ENCODE measurements around the gene GABRD. TPM values are rescaled to one million over a fixed set of nuclear protein-coding genes. Genes with fewer than 3 reads are reported as not detected.

The GABRD gene
- total RNA-seq, 2 donors from 2014 or later = not detected

DNA sequence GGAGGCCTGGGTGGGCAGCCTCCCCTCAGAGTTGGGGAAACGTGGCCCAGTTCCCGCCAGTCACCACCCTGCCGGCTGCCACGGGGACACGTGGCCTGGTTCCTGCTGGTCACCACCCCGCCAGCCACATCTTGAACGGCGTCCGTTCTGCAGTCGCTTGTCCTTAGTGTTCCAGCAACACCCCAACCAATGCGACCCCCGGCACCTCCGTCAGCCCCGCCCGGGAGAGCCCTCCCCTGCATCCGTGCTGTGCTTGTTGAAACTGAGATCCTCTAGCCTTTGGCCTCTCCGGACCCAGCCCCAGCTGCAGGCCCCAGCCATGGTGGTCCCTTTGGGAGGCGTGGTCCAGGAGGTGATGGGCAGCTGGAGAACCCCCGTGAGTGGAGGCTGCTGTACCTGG, 49.8 kb downstream of the GABRD start:
- H3K9me3 Mint-ChIP-seq = no peaks in the 10 kb centered on the region
- H3K4me3 Mint-ChIP-seq = no peak overlapping the region
- no peak for ATAC-seq
- no peak for DNase-seq (ENCODE audit: low spot score)
- no peaks in the 10 kb centered on the region for H3K27me3 Mint-ChIP-seq
- no peak overlapping the region for H3K27ac Mint-ChIP-seq
- peaks cover 0 to 11% of the 10 kb centered on the region in 2 donors for H3K4me1 Mint-ChIP-seq (ENCODE audit: low read depth in 2 of 2)
- peaks cover 10% of the 10 kb centered on the region for H3K36me3 Mint-ChIP-seq

- peaks cover 0 to 13% of the 10 kb centered on the region in 2 donors for H3K4me1 Mint-ChIP-seq (ENCODE audit: low read depth in 2 of 2)
- H3K27me3 Mint-ChIP-seq = no peaks in the 10 kb centered on the region
- no peaks in the 10 kb centered on the region for H3K36me3 Mint-ChIP-seq
- H3K4me3 Mint-ChIP-seq = no peak overlapping the region
- ATAC-seq (no peak), DNase-seq (ENCODE audit: low spot score) (no peak)
- H3K27ac Mint-ChIP-seq = no peak overlapping the region
- H3K9me3 Mint-ChIP-seq = no peaks in the 10 kb centered on the region
Measured at GRCh38 chr1:2070016-2070415, 50.9 kb downstream of the GABRD start.

- H3K36me3 Mint-ChIP-seq = no peaks in the 10 kb centered on the region
- no peak for ATAC-seq
- no peak overlapping the region for H3K4me3 Mint-ChIP-seq
- H3K4me1 Mint-ChIP-seq (ENCODE audit: low read depth in 2 of 2) = peaks cover 0 to 15% of the 10 kb centered on the region in 2 donors
- no peaks in the 10 kb centered on the region for H3K27me3 Mint-ChIP-seq
- no peak for DNase-seq (ENCODE audit: low spot score)
- H3K27ac Mint-ChIP-seq = no peak overlapping the region
- H3K9me3 Mint-ChIP-seq = no peaks in the 10 kb centered on the region
Measured at GRCh38 chr1:2070800-2071530, 51.8 kb downstream of the GABRD start.

DNA sequence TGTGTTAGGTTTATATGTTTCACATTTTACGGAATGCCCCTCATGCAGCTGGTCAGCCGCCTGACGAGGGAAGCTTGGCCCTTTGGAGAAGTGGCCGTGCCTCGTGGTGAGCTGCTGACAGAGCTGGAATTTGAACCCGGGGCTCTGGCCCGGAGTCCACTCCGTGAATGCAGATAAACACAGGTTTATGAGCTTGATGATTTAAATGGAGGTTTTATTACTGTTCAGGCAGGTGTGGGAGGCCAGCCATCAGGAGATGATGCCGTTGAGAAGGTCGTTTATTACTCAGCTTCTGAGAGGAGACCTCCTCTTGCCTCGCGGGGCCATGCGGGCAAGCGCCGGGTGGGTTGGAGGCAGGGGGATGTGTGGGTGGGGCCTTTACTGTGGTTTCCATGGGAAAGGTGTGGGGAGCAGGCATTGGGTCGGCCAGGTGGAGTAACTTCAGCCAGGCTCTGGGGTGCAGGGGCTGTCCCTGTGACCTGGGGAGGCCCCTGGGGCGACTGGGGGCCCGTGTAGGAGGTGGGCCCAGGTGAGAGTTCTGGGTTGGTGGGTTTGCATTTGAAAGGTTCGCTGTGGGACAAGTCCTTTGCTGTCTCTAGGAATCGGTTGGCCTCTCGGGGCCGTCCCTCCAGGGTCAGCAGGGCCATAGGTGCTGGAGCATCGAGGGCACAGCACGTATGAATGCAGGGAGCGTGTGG, 53.1 kb downstream of the GABRD start:
- Mint-ChIP-seq H3K27me3 (no peaks in the 10 kb centered on the region), H3K4me1 (ENCODE audit: low read depth in 2 of 2) (peaks cover 0 to 10% of the 10 kb centered on the region in 2 donors), H3K36me3 (peaks cover 5% of the 10 kb centered on the region), H3K9me3 (no peaks in the 10 kb centered on the region), H3K4me3 (no peak overlapping the region), H3K27ac (no peak overlapping the region)
- DNase-seq (ENCODE audit: low spot score) = no peak
- ATAC-seq = no peak

GRCh38 chr1:2072891-2073290, 53.7 kb downstream of the GABRD start:
- ATAC-seq (no peak), DNase-seq (ENCODE audit: low spot score) (no peak)
- H3K27me3 Mint-ChIP-seq = no peaks in the 10 kb centered on the region
- no peak overlapping the region for H3K27ac Mint-ChIP-seq
- no peak overlapping the region for H3K4me3 Mint-ChIP-seq
- H3K36me3 Mint-ChIP-seq = peaks cover 12% of the 10 kb centered on the region
- peaks cover 3% of the 10 kb centered on the region for H3K9me3 Mint-ChIP-seq
- peaks cover 0 to 10% of the 10 kb centered on the region in 2 donors for H3K4me1 Mint-ChIP-seq (ENCODE audit: low read depth in 2 of 2)

DNA sequence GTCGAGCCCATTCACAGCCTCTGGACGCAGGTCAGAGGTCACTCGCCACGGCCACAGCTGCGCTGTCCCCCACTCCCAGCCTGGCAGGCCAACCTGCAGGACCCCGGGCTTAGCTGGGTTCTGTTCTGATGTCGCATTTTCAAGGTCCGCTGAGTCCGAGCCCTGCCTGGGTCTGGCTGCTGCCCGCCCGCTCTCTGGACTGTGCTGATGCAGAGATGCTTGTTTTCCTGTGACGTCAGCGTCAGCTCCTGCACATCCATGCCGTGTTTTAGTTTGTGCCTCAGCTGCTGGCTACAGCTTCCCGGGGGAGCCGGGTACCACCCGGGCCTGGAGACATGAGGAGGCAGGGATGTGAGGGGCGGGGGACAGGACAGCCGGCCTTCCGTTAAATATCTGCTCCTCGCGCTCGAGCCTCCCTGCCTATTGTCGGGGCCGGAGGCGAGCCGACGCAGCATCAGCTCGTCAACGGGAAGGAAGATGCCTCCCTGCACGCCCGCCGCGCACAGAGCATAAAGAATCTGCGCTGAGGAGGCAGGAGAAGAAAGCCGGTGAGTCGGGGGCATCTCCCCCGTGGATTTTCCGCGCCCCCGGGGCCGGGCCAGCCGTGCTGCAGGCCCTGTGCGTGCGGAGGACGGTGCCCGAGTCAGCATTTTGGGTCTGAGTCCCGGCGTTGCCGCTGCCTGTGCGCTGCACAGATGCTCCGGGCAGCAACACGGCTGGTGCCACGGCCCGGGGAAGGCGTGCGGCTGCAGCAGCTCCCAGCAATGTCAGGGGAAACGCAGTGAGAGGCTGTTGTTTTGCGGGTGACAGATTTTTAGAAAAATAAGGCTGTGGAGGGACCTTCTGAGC, 54.5 kb downstream of the GABRD start:
- Mint-ChIP-seq H3K27ac (no peak overlapping the region), H3K4me1 (ENCODE audit: low read depth in 2 of 2) (peaks cover 0 to 10% of the 10 kb centered on the region in 2 donors), H3K36me3 (peaks cover 19% of the 10 kb centered on the region), H3K4me3 (no peak overlapping the region), H3K27me3 (no peaks in the 10 kb centered on the region), H3K9me3 (peaks cover 10% of the 10 kb centered on the region)
- DNase-seq (ENCODE audit: low spot score) (no peak), ATAC-seq (no peak)

- DNase-seq (ENCODE audit: low spot score) = no peak
- Mint-ChIP-seq H3K27me3 (no peaks in the 10 kb centered on the region), H3K4me1 (ENCODE audit: low read depth in 2 of 2) (peaks cover 0 to 10% of the 10 kb centered on the region in 2 donors), H3K27ac (no peak overlapping the region), H3K4me3 (no peak overlapping the region), H3K36me3 (peaks cover 22% of the 10 kb centered on the region), H3K9me3 (peaks cover 11% of the 10 kb centered on the region)
- no peak for ATAC-seq
Measured at GRCh38 chr1:2074396-2074795, 55.3 kb downstream of the GABRD start.

GRCh38 chr1:2074944-2075740, 56.0 kb downstream of the GABRD start:
- peaks cover 22% of the 10 kb centered on the region for H3K36me3 Mint-ChIP-seq

DNA sequence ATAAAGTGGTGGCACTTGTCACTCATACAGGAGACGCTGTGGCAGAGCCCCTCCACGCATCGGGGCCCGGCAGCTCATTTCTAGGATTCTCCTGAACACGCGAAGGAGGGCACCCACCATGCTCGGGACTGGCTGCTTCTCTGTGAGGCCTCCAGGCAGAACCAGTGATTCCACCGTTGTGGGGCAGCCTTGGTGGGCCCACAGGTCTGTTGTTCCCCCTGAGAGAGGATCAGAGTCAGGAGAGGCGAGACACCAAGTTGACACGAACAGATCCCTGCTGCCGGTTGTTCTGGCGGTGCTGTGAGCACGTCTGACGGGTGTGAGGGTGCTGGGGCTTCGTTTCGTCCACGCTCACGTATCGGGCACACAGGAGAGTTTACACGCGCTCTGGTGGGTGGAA, 57.7 kb downstream of the GABRD start:
- Mint-ChIP-seq H3K27me3 (no peaks in the 10 kb centered on the region), H3K36me3 (peaks cover 22% of the 10 kb centered on the region), H3K4me1 (ENCODE audit: low read depth in 2 of 2) (peaks cover 0 to 12% of the 10 kb centered on the region in 2 donors), H3K9me3 (peaks cover 14% of the 10 kb centered on the region), H3K27ac (no peak overlapping the region), H3K4me3 (no peak overlapping the region)
- DNase-seq (ENCODE audit: low spot score) (no peak), ATAC-seq (no peak)

More at GRCh38 chr1:2074944-2075740, 56.0 kb downstream of the GABRD start:
- ATAC-seq (no peak), DNase-seq (ENCODE audit: low spot score) (no peak)
- Mint-ChIP-seq H3K4me3 (no peak overlapping the region), H3K27ac (no peak overlapping the region), H3K9me3 (peaks cover 13% of the 10 kb centered on the region), H3K27me3 (no peaks in the 10 kb centered on the region), H3K4me1 (ENCODE audit: low read depth in 2 of 2) (peaks cover 0 to 12% of the 10 kb centered on the region in 2 donors)

GRCh38 chr1:2078170-2078569, 59.0 kb downstream of the GABRD start:
- H3K4me1 Mint-ChIP-seq (ENCODE audit: low read depth in 2 of 2) = peaks cover 0 to 12% of the 10 kb centered on the region in 2 donors
- peaks cover 14% of the 10 kb centered on the region for H3K9me3 Mint-ChIP-seq
- no peaks in the 10 kb centered on the region for H3K27me3 Mint-ChIP-seq
- ATAC-seq = no peak
- DNase-seq (ENCODE audit: low spot score) = no peak
- H3K4me3 Mint-ChIP-seq = no peak overlapping the region
- no peak overlapping the region for H3K27ac Mint-ChIP-seq
- H3K36me3 Mint-ChIP-seq = peaks cover 22% of the 10 kb centered on the region

GRCh38 chr1:2079396-2080085, 60.4 kb downstream of the GABRD start:
- peaks cover 0 to 9% of the 10 kb centered on the region in 2 donors for H3K4me1 Mint-ChIP-seq (ENCODE audit: low read depth in 2 of 2)
- H3K27me3 Mint-ChIP-seq = no peaks in the 10 kb centered on the region
- peaks cover 14% of the 10 kb centered on the region for H3K9me3 Mint-ChIP-seq
- ATAC-seq (no peak), DNase-seq (ENCODE audit: low spot score) (no peak)
- no peak overlapping the region for H3K4me3 Mint-ChIP-seq
- H3K27ac Mint-ChIP-seq = no peak overlapping the region
- H3K36me3 Mint-ChIP-seq = peaks cover 22% of the 10 kb centered on the region

DNA sequence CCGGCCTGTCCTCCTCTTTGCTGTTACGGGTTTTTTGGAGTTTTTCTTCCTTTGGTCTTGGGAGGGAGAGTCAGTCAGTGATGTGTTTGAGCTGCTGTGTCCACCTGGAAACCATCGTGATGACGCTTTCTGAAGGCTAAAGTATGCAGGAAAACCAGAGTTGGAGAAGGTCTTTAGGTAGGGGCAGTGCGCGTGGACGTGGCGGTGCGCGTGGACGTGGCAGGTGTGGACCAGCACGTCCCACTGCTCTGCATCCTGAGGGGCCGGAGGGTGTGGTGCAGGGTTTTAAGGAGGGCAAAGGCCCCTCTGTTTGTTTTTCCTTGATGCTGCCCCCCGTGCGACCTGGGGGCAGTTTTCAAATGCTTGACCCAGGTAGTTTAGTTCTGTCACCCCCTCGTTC, 61.0 kb downstream of the GABRD start:
- Mint-ChIP-seq H3K4me1 (ENCODE audit: low read depth in 2 of 2) (peaks cover 0 to 6% of the 10 kb centered on the region in 2 donors), H3K4me3 (no peak overlapping the region), H3K36me3 (peaks cover 22% of the 10 kb centered on the region), H3K27ac (no peak overlapping the region), H3K27me3 (no peaks in the 10 kb centered on the region), H3K9me3 (peaks cover 14% of the 10 kb centered on the region)
- no peak for DNase-seq (ENCODE audit: low spot score)
- ATAC-seq = no peak
